PFSK-1 (cell line): Measurements from ENCODE around the gene LMTK3.

Source experiments
- FOXP2 ChIP-seq: optimal IDR thresholded peaks from 2 replicates; pipeline ENCODE3; 2011; ENCODE audit warnings: borderline replicate concordance, control low read depth, inconsistent platforms; ENCODE audit not compliant: insufficient read depth; ENCODE audit errors: extremely low read length, extremely low read depth
- POLR2AphosphoS5 ChIP-seq: IDR thresholded peaks from 2 replicates; pipeline ENCODE4 v1.6.1; 2012; ENCODE audit warnings: low read depth, mild to moderate bottlenecking, control low read depth, low read length, moderate library complexity
- SIN3A ChIP-seq: IDR thresholded peaks from 2 replicates; pipeline ENCODE4 v1.6.1; 2012; ENCODE audit warnings: mild to moderate bottlenecking, low read length, moderate library complexity, borderline replicate concordance; ENCODE audit not compliant: insufficient read depth
- TAF1 ChIP-seq: IDR thresholded peaks from 2 replicates; pipeline ENCODE4 v1.6.1; 2012; ENCODE audit warnings: low read length, control low read depth, borderline replicate concordance; ENCODE audit not compliant: insufficient read depth
- TF ChIP-seq, protein P1 (sequence below), 2 experiments: IDR thresholded peaks; 2 replicates each; pipeline versions ENCODE4 v1.6.1 to v1.8.0; 2011 to 2012; ENCODE audit warnings: low read depth in 2 of 2, low read length in 2 of 2, control low read depth in 1 of 2, inconsistent platforms in 1 of 2, mild to moderate bottlenecking in 1 of 2, moderate library complexity in 1 of 2; ENCODE audit not compliant: insufficient read depth in 1 of 2

- TF ChIP-seq POLR2AphosphoS5 (no peak), FOXP2 (no peak), TAF1 (no peak), SIN3A (no peak)
- TF ChIP-seq, protein P1, sequence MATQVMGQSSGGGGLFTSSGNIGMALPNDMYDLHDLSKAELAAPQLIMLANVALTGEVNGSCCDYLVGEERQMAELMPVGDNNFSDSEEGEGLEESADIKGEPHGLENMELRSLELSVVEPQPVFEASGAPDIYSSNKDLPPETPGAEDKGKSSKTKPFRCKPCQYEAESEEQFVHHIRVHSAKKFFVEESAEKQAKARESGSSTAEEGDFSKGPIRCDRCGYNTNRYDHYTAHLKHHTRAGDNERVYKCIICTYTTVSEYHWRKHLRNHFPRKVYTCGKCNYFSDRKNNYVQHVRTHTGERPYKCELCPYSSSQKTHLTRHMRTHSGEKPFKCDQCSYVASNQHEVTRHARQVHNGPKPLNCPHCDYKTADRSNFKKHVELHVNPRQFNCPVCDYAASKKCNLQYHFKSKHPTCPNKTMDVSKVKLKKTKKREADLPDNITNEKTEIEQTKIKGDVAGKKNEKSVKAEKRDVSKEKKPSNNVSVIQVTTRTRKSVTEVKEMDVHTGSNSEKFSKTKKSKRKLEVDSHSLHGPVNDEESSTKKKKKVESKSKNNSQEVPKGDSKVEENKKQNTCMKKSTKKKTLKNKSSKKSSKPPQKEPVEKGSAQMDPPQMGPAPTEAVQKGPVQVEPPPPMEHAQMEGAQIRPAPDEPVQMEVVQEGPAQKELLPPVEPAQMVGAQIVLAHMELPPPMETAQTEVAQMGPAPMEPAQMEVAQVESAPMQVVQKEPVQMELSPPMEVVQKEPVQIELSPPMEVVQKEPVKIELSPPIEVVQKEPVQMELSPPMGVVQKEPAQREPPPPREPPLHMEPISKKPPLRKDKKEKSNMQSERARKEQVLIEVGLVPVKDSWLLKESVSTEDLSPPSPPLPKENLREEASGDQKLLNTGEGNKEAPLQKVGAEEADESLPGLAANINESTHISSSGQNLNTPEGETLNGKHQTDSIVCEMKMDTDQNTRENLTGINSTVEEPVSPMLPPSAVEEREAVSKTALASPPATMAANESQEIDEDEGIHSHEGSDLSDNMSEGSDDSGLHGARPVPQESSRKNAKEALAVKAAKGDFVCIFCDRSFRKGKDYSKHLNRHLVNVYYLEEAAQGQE (IDR thresholded peaks at IDR 0.05; ENCODE audit: insufficient read depth in 1 of 2, low read depth in 2 of 2, low read length in 2 of 2) = no peak
Measured at GRCh38 chr19:48478339-48479256, 33.0 kb downstream of the LMTK3 start.
